ENCODE data around the gene TOGARAM1. TPM values are rescaled to one million over a fixed set of nuclear protein-coding genes. Genes with fewer than 3 reads are reported as not detected.

Gene TOGARAM1
- total and polyA plus RNA-seq, 9 of the 15 experiments (the other 6 are each of a cell fraction or from before 2014, with no cell fraction given), result 1.3 to 6.4 (median 3.7) TPM

DNA sequence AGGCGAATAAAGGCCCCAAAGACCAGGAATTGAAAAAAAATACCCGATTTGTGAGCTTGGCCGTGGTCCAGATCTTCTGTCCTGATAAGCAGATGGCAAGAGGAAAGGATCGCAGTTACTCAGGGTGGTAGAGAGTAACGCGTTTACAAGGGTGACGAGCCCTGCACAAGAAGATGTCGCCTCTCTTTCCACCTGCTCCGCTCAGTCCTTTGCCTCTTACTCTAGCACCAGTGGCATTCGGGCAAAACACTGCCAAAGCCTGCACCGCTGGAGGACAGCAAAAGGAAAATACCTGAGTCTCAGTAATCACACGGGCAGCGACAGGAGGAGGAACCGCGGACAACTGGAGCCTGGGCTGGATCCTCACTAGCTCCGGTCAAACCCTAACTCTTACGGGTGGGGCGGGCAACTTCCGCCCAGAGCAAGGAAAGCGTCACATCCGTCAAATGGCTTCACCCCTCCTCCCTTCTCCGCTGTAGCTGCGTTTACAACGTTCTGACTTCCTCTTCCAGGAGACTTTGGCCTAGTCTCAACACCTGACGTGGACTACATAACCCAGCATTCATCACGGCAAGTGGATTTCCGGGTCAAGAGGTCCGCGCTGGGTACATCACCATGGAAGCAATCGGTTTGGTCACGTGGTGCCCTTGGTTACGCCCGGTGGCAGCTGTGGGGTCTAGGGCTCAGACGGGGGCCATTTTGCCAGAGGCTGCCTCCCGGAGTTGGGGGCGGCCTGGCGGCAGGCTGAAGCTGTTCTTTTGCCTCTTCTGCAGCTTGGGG, at the start of gene TOGARAM1, which contains the start of gene KLHL28 (continued):
- TF ChIP-seq, protein P1, sequence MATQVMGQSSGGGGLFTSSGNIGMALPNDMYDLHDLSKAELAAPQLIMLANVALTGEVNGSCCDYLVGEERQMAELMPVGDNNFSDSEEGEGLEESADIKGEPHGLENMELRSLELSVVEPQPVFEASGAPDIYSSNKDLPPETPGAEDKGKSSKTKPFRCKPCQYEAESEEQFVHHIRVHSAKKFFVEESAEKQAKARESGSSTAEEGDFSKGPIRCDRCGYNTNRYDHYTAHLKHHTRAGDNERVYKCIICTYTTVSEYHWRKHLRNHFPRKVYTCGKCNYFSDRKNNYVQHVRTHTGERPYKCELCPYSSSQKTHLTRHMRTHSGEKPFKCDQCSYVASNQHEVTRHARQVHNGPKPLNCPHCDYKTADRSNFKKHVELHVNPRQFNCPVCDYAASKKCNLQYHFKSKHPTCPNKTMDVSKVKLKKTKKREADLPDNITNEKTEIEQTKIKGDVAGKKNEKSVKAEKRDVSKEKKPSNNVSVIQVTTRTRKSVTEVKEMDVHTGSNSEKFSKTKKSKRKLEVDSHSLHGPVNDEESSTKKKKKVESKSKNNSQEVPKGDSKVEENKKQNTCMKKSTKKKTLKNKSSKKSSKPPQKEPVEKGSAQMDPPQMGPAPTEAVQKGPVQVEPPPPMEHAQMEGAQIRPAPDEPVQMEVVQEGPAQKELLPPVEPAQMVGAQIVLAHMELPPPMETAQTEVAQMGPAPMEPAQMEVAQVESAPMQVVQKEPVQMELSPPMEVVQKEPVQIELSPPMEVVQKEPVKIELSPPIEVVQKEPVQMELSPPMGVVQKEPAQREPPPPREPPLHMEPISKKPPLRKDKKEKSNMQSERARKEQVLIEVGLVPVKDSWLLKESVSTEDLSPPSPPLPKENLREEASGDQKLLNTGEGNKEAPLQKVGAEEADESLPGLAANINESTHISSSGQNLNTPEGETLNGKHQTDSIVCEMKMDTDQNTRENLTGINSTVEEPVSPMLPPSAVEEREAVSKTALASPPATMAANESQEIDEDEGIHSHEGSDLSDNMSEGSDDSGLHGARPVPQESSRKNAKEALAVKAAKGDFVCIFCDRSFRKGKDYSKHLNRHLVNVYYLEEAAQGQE (IDR thresholded peaks at IDR 0.05; ENCODE audit: borderline replicate concordance), result peak; percentile 81
- TF ChIP-seq, protein P1 (CRISPR knock-in tag; IDR thresholded peaks at IDR 0.05; ENCODE audit: low read depth), result no peak
- TF ChIP-seq ZBTB11 (CRISPR knock-in tag; IDR thresholded peaks at IDR 0.05), result peak in 1 of 3 experiments; percentile 87; a peak in 3 of 6 replicates
- TF ChIP-seq ATF3 (IDR thresholded peaks at IDR 0.05), result 0 out of 2 replicates have a peak, but pooled peaks have one; percentile 7
- no peak for TF ChIP-seq ATF3 (CRISPR knock-in tag; conservative IDR thresholded peaks at IDR 0.05)
- peak; percentile 36; the same call in 1 of the 2 replicates for TF ChIP-seq L3MBTL2 (IDR thresholded peaks at IDR 0.05)
- TF ChIP-seq, protein P2, sequence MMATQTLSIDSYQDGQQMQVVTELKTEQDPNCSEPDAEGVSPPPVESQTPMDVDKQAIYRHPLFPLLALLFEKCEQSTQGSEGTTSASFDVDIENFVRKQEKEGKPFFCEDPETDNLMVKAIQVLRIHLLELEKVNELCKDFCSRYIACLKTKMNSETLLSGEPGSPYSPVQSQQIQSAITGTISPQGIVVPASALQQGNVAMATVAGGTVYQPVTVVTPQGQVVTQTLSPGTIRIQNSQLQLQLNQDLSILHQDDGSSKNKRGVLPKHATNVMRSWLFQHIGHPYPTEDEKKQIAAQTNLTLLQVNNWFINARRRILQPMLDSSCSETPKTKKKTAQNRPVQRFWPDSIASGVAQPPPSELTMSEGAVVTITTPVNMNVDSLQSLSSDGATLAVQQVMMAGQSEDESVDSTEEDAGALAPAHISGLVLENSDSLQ (IDR thresholded peaks at IDR 0.05), result peak; percentile 67
- TF ChIP-seq CC2D1A (IDR thresholded peaks at IDR 0.05), result no peak
- no peak for TF ChIP-seq MECOM (CRISPR knock-in tag; IDR thresholded peaks at IDR 0.05)
- peak; percentile 90 for TF ChIP-seq CBFA2T2 (conservative IDR thresholded peaks at IDR 0.05)
- TF ChIP-seq C11orf30 (IDR thresholded peaks at IDR 0.05; ENCODE audit: low read depth), result peak; percentile 17; the same call in 1 of the 2 replicates
- peak; percentile 97 for TF ChIP-seq USF1 (CRISPR knock-in tag; IDR thresholded peaks at IDR 0.05)
